GM21390 (cell line): ENCODE results near the gene USP32.
"Not testable (repeated sequence)": the region's sequence is repeated elsewhere in the genome, so short reads cannot be mapped to it uniquely, and the experiment has no call there.

Experiments
- ATAC-seq: cut with Tn5 transposase; IDR thresholded peaks from one replicate; pipeline ENCODE4 v1.9.1; 2021; ENCODE audit not compliant: unreplicated experiment

Gene USP32

GRCh38 chr17:60240290-60240689 is 151.6 kb downstream of the USP32 start:
- no peak for ATAC-seq

- ATAC-seq, result no peak
Observed at GRCh38 chr17:60231691-60232090, 160.2 kb downstream of the USP32 start.

GRCh38 chr17:60231234-60231633 is 160.7 kb downstream of the USP32 start:
- ATAC-seq, result no peak

GRCh38 chr17:60230358-60230757 is 161.6 kb downstream of the USP32 start:
- ATAC-seq, result no peak

- no peak for ATAC-seq
Observed at GRCh38 chr17:60229188-60229802, 162.6 kb downstream of the USP32 start.

- not testable (repeated sequence) for ATAC-seq
Observed at GRCh38 chr17:60227276-60227675, 164.7 kb downstream of the USP32 start.

- ATAC-seq, result no peak
Observed at GRCh38 chr17:60224064-60224463, 167.9 kb downstream of the USP32 start.

GRCh38 chr17:60223456-60223855 is 168.5 kb downstream of the USP32 start:
- no peak for ATAC-seq

GRCh38 chr17:60218774-60219173 is 173.2 kb downstream of the USP32 start:
- ATAC-seq, result not testable (repeated sequence)

GRCh38 chr17:60215895-60216294 is 176.0 kb downstream of the USP32 start:
- not testable (repeated sequence) for ATAC-seq

GRCh38 chr17:60211282-60211681 is 180.7 kb downstream of the USP32 start:
- not testable (repeated sequence) for ATAC-seq

GRCh38 chr17:60208302-60208701 is 183.6 kb downstream of the USP32 start:
- ATAC-seq, result not testable (repeated sequence)

- not testable (repeated sequence) for ATAC-seq
Observed at GRCh38 chr17:60205782-60206181, 186.2 kb downstream of the USP32 start.

GRCh38 chr17:60198630-60199029 is 193.3 kb downstream of the USP32 start:
- ATAC-seq, result not testable (repeated sequence)

GRCh38 chr17:60194141-60194540 is 197.8 kb downstream of the USP32 start:
- not testable (repeated sequence) for ATAC-seq

- ATAC-seq, result no peak
Observed at GRCh38 chr17:60193482-60193881, 198.5 kb downstream of the USP32 start.

- ATAC-seq, result not testable (repeated sequence)
Observed at GRCh38 chr17:60193032-60193431, 198.9 kb downstream of the USP32 start.

- not testable (repeated sequence) for ATAC-seq
Observed at GRCh38 chr17:60190032-60190431, 201.9 kb downstream of the USP32 start.

GRCh38 chr17:60188759-60189158 is 203.2 kb downstream of the USP32 start:
- no peak for ATAC-seq

GRCh38 chr17:60186846-60187745 is 204.8 kb downstream of the USP32 start:
- ATAC-seq, result not testable (repeated sequence)

- not testable (repeated sequence) for ATAC-seq
Observed at GRCh38 chr17:60186372-60186771, 205.6 kb downstream of the USP32 start.

GRCh38 chr17:60180380-60180779 is 211.6 kb downstream of the USP32 start:
- ATAC-seq, result not testable (repeated sequence)
